CD14-positive monocyte (primary cell): ENCODE results near the gene SMAGP. TPM values are rescaled to one million over a fixed set of nuclear protein-coding genes. Genes with fewer than 3 reads are reported as not detected.

Source experiments
- DNase-seq, 3 donors: peaks; one replicate each; pipeline ENCODE4 v3.0.0-alpha.2; 2011 to 2022
- H2AFZ ChIP-seq: 2 replicates; pipeline ENCODE4 v1.6.0; 2012; ENCODE audit warnings: mild to moderate bottlenecking, low read depth, low read length, inconsistent platforms; ENCODE audit not compliant: insufficient read depth, poor library complexity, severe bottlenecking
- H3K27ac ChIP-seq, 2 donors: 1 replicate in 1 of 2; 2 replicates in 1 of 2; pipeline ENCODE4 v1.5.1; 2012 to 2013; ENCODE audit warnings: low read length in 2 of 2, control low read depth in 1 of 2, inconsistent platforms in 1 of 2, low read depth in 1 of 2, mild to moderate bottlenecking in 1 of 2
- H3K27me3 ChIP-seq, 2 donors: one replicate each; pipeline versions ENCODE4 v1.6.0 to v1.6.1; 2011 to 2013; ENCODE audit warnings: low read length in 2 of 2; ENCODE audit not compliant: control insufficient read depth in 2 of 2, insufficient read depth in 2 of 2
- H3K36me3 ChIP-seq, 2 donors: replicated peaks in 1 of 2; 1 replicate in 1 of 2; 2 replicates in 1 of 2; pipeline versions ENCODE4 v1.5.1 to v1.6.1; 2012 to 2013; ENCODE audit warnings: low read length in 2 of 2, control low read depth in 1 of 2, inconsistent platforms in 1 of 2, mild to moderate bottlenecking in 1 of 2; ENCODE audit not compliant: insufficient read depth in 2 of 2, control insufficient read depth in 1 of 2
- H3K4me1 ChIP-seq, 2 donors: 1 replicate in 1 of 2; 2 replicates in 1 of 2; pipeline versions ENCODE4 v1.5.1 to v1.6.1; 2012 to 2013; ENCODE audit warnings: low read length in 2 of 2, control low read depth in 1 of 2, inconsistent platforms in 1 of 2, mild to moderate bottlenecking in 1 of 2, moderate library complexity in 1 of 2; ENCODE audit not compliant: insufficient read depth in 2 of 2, control insufficient read depth in 1 of 2
- H3K4me2 ChIP-seq: replicated peaks from 2 replicates; pipeline ENCODE3; 2012; ENCODE audit warnings: low read length, moderate library complexity, mild to moderate bottlenecking; ENCODE audit not compliant: poor library complexity, severe bottlenecking; ENCODE audit errors: extremely low read depth
- H3K4me3 ChIP-seq, 3 experiments: fragments of 200-600 bp in 1 of 3; sonication (generic) in 1 of 3; replicated peaks in 1 of 3; 1 replicate in 2 of 3; 2 replicates in 1 of 3; pipeline ENCODE4 v1.5.1; 2011 to 2013; ENCODE audit warnings: low read length in 3 of 3, mild to moderate bottlenecking in 3 of 3, control low read depth in 2 of 3, low read depth in 2 of 3, inconsistent platforms in 1 of 3, moderate library complexity in 1 of 3
- H3K79me2 ChIP-seq: 2 replicates; pipeline ENCODE4 v1.6.0; 2012; ENCODE audit warnings: mild to moderate bottlenecking, control low read depth, inconsistent platforms, low read length, moderate library complexity; ENCODE audit not compliant: insufficient read depth
- H3K9ac ChIP-seq: 2 replicates; pipeline ENCODE4 v1.6.0; 2017; ENCODE audit warnings: low read length, mild to moderate bottlenecking; ENCODE audit not compliant: insufficient read depth, poor library complexity, severe bottlenecking
- H3K9me3 ChIP-seq, 2 donors: replicated peaks in 1 of 2; 1 replicate in 1 of 2; 2 replicates in 1 of 2; pipeline versions ENCODE4 v1.5.1 to v1.6.1; 2012 to 2013; ENCODE audit warnings: low read length in 2 of 2, control low read depth in 1 of 2; ENCODE audit not compliant: control insufficient read depth in 1 of 2, insufficient read depth in 1 of 2
- H4K20me1 ChIP-seq: 2 replicates; pipeline ENCODE4 v1.6.0; 2012; ENCODE audit warnings: mild to moderate bottlenecking, low read length, control low read depth, moderate library complexity; ENCODE audit not compliant: insufficient read depth
- H3K27ac Mint-ChIP-seq, 7 donors: one replicate each; pipeline ENCODE4 v1.8.0; 2020; ENCODE audit warnings: mild to moderate bottlenecking in 7 of 7, mixed read lengths in 7 of 7, moderate library complexity in 6 of 7, inconsistent platforms in 2 of 7
- H3K27me3 Mint-ChIP-seq, 3 donors: one replicate each; pipeline ENCODE4 v1.8.0; 2021 to 2022; ENCODE audit warnings: low read depth in 3 of 3, mild to moderate bottlenecking in 3 of 3, mixed read lengths in 3 of 3, moderate library complexity in 3 of 3, inconsistent platforms in 1 of 3
- H3K36me3 Mint-ChIP-seq, 2 donors: one replicate each; pipeline ENCODE4 v1.8.0; 2020; ENCODE audit warnings: mixed read lengths in 2 of 2, inconsistent platforms in 1 of 2, mild to moderate bottlenecking in 1 of 2
- H3K4me1 Mint-ChIP-seq: one replicate; pipeline ENCODE4 v1.8.0; 2020; ENCODE audit warnings: mild to moderate bottlenecking, mixed read lengths
- H3K4me3 Mint-ChIP-seq, 2 donors: one replicate each; pipeline ENCODE4 v1.8.0; 2020; ENCODE audit warnings: mild to moderate bottlenecking in 2 of 2, mixed read lengths in 2 of 2, moderate library complexity in 1 of 2
- H3K9me3 Mint-ChIP-seq, 7 donors: one replicate each; pipeline ENCODE4 v1.8.0; 2020 to 2022; ENCODE audit warnings: mixed read lengths in 7 of 7, mild to moderate bottlenecking in 6 of 7, moderate library complexity in 6 of 7, inconsistent platforms in 2 of 7
- WGBS: methylation state at CpG from one replicate; pipeline ENCODE4 v1.1.5; 2013; ENCODE audit warnings: missing lambda C conversion rate; ENCODE audit not compliant: insufficient coverage; 5-methylcytosine and 5-hydroxymethylcytosine counted together
- intact Hi-C, 2 donors: fragments of 100-400 bp; cut with micrococcal nuclease; formaldehyde crosslinking; loops; one replicate each; pipeline versions ENCODE4 v1.15.0 to v1.15.1; 2023
- polyA plus RNA-seq, 3 donors: library from polyadenylated mRNA; depleted of rRNA in 1 of 3; unstranded in 2 of 3; stranded (reverse) in 1 of 3; fragments of 300-500 nt in 2 of 3; fragments of >200 nt in 1 of 3; fragmentation: Illumina TruSeq in 2 of 3; gene quantifications; 1 replicate in 2 of 3; 2 replicates in 1 of 3; pipeline ENCODE4 v1.2.3, GENCODE V29; 2012 to 2021
- TF ChIP-seq, protein P1 (sequence below): fragments of 200-600 bp; IDR thresholded peaks from one replicate; pipeline ENCODE4 v1.8.0; 2022; ENCODE audit warnings: antibody characterized with exemption, mild to moderate bottlenecking

The SMAGP gene
- polyA plus RNA-seq, 3 donors = 2.6 to 6.6 (median 3.0) TPM

DNA sequence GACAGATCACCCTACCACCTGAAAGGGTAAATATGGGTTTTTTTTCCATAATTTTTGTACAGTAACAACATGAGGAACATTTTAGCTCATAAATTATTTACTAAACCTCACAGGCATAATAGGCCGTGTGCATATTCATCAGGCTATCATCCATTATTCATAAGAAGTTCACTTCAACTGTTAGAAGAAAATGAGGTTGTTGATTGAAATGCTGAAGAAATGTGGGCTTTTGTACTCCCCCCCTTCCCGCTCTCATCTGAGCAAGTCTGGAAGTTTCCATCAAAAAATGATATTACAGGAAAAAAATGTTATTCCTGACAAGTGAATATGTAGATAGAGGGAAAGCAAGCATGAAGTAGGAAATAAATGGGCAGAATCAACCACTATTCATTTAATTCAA is 44.4 kb downstream of the SMAGP start:
- Mint-ChIP-seq H3K27ac (no peak overlapping the region), H3K36me3 (no peaks in the 10 kb centered on the region), H3K4me1 (no peaks in the 10 kb centered on the region), H3K27me3 (peaks cover 0 to 3% (median 1%) of the 10 kb centered on the region in 3 donors), H3K9me3 (no peaks in the 10 kb centered on the region), H3K4me3 (no peak overlapping the region)
- Histone ChIP-seq H3K27ac (no peak overlapping the region), H3K4me2 (no peak overlapping the region), H3K9me3 (no peaks in the 10 kb centered on the region), H3K9ac (no peak overlapping the region), H3K36me3 (no peaks in the 10 kb centered on the region), H2AFZ (no peak overlapping the region), H3K27me3 (no peaks in the 10 kb centered on the region), H4K20me1 (no peaks in the 10 kb centered on the region), H3K79me2 (no peaks in the 10 kb centered on the region), H3K4me1 (no peaks in the 10 kb centered on the region), H3K4me3 (no peak overlapping the region)
- no CpG with 5 or more reads among the region's 2 CpGs for WGBS
- no peak for DNase-seq
- intact Hi-C loops = no loop called here
- TF ChIP-seq, protein P1, sequence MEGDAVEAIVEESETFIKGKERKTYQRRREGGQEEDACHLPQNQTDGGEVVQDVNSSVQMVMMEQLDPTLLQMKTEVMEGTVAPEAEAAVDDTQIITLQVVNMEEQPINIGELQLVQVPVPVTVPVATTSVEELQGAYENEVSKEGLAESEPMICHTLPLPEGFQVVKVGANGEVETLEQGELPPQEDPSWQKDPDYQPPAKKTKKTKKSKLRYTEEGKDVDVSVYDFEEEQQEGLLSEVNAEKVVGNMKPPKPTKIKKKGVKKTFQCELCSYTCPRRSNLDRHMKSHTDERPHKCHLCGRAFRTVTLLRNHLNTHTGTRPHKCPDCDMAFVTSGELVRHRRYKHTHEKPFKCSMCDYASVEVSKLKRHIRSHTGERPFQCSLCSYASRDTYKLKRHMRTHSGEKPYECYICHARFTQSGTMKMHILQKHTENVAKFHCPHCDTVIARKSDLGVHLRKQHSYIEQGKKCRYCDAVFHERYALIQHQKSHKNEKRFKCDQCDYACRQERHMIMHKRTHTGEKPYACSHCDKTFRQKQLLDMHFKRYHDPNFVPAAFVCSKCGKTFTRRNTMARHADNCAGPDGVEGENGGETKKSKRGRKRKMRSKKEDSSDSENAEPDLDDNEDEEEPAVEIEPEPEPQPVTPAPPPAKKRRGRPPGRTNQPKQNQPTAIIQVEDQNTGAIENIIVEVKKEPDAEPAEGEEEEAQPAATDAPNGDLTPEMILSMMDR = no peak

- no peak for DNase-seq
- Histone ChIP-seq H3K4me3 (no peak overlapping the region), H3K36me3 (no peaks in the 10 kb centered on the region), H2AFZ (no peak overlapping the region), H3K79me2 (no peaks in the 10 kb centered on the region), H3K4me2 (no peak overlapping the region), H3K27me3 (no peaks in the 10 kb centered on the region), H3K27ac (no peak overlapping the region), H3K4me1 (no peaks in the 10 kb centered on the region), H3K9ac (no peak overlapping the region), H3K9me3 (no peaks in the 10 kb centered on the region), H4K20me1 (no peaks in the 10 kb centered on the region)
- Mint-ChIP-seq H3K36me3 (no peaks in the 10 kb centered on the region), H3K4me1 (no peaks in the 10 kb centered on the region), H3K27ac (no peak overlapping the region), H3K4me3 (no peak overlapping the region), H3K27me3 (peaks cover 0 to 3% (median 1%) of the 10 kb centered on the region in 3 donors), H3K9me3 (no peaks in the 10 kb centered on the region)
- TF ChIP-seq, protein P1 = no peak
- WGBS = 100% methylated on average over 2 of the region's 4 CpGs
- intact Hi-C loops = no loop called here
These were observed 45.0 kb downstream of the SMAGP start for GRCh38 chr12:51225234-51225633.
